Measurements from ENCODE around the gene FBXO38.

Gene FBXO38, protein sequence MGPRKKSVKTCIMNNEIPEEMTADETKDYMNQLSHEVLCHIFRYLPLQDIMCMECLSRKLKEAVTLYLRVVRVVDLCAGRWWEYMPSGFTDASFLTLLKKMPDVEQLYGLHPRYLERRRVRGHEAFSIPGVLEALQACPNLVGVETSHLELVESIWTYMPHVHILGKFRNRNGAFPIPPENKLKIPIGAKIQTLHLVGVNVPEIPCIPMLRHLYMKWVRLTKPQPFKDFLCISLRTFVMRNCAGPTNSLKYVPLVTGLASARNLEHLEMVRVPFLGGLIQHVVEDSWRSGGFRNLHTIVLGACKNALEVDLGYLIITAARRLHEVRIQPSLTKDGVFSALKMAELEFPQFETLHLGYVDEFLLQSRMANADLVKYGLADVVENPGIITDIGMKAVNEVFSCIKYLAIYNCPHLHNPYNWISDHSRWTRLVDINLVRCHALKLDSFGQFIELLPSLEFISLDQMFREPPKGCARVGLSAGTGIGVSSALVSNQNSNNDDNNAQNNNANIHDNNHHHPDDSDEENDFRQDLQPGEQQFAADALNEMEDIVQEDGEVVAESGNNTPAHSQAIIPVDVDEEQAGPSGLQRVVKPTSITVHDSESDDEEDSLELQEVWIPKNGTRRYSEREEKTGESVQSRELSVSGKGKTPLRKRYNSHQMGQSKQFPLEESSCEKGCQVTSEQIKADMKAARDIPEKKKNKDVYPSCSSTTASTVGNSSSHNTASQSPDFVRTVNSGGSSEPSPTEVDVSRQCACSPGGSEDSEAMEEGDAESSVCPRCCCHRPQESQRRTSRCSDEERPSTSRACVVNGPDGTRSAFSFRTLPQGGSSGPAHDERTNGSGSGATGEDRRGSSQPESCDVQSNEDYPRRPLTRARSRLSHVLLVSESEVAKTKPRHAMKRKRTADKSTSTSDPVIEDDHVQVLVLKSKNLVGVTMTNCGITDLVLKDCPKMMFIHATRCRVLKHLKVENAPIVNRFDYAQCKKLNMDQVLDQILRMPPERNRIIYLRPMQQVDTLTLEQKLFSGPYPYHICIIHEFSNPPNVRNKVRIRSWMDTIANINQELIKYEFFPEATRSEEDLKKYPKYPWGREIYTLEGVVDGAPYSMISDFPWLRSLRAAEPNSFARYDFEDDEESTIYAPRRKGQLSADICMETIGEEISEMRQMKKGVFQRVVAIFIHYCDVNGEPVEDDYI

DNA sequence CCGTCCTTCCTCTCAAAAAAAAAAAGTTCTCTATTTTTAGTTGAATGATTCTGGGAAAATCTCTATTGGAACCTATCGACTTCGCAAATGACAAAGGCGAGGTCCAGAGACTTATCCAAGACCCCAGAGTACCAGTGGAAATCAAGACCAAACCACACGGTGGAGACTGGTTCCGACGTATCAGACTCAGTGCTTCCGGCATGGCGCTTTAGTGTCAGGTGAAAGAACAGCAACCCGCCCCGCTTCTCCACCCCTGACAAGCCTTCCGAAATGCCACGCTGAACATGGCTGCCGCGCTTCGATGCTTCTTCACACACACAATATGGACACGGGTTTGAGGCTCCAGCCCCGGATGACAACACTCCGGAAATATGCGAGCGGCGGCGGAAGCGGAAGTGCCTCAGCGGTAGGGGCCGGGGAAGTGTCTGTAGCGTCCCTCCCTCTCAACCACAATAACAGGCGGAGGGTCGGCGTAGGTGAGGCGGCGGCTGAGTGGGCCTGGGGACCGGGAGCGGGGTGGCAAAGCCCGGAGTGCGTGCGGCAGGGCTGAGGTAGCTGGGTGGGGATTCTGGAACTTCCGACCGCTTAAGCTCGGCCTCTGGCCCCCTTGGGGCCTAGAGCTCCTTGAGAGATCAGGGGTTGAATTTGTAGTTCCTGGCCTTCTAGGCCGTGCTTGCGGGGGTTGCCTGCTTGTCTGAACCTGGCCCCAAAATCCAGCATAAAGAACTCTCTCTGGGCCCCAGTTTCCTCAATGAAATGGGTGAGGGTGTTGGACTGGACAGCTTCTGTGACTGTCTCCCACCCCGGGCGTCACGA is at the start of gene FBXO38:
Gene FBXO38 (plus strand): TSS at position 395 of the 816 bp plus-strand sequence. CDS start 10,819 bp downstream, outside the sequence.
- H3K36me3 ChIP-seq (ENCODE audit: control insufficient read depth, insufficient read depth, low read length, severe bottlenecking) = peaks cover 3% of the 10 kb centered on the region

DNA sequence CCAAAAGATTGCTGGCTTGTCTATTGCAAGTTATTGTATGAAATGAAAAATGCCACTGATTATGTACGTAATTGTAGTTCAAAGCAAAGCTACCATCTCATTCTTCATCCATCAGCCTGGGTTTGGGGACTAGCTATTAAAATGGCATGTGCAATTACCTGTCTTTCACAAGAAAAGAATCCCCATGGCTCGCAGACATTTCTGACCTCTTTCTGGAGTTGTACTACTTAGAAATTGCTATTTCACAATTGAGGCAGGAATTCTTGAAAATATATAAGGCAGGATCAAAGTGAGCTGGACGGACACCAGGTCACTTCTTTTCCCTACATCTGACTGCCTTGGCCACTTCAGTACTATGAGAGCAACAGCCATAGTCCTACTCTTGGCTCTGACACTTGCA is 48.5 kb upstream of the FBXO38 start, which contains the start of gene SPINK9:
Gene SPINK9 (plus strand): TSS at position 301 of the 400 bp plus-strand sequence. CDS start 55 bp downstream, at position 356.
- Histone ChIP-seq H3K4me3 (ENCODE audit: low read length) (no peak within 1 kb of the TSS), H3K9ac (ENCODE audit: low read length) (no peak within 1 kb of the TSS), H3K27me3 (replicated peaks; ENCODE audit: control insufficient read depth, insufficient read depth, low read length) (no peaks in the 10 kb centered on the region), H3K9me3 (ENCODE audit: control insufficient read depth, low read length) (peaks cover 4% of the 10 kb centered on the region), H3K36me3 (ENCODE audit: control insufficient read depth, insufficient read depth, low read length, severe bottlenecking) (no peaks in the 10 kb centered on the region), H3K4me1 (ENCODE audit: control insufficient read depth, insufficient read depth, low read length) (no peaks in the 10 kb centered on the region)
- DNase-seq (ENCODE audit: low read depth) = no peak

More for the DNA sequence above, at the start of gene FBXO38:
- Histone ChIP-seq H3K9me3 (ENCODE audit: control insufficient read depth, low read length) (no peaks in the 10 kb centered on the region), H3K4me3 (ENCODE audit: low read length) (peak within 1 kb of the TSS; percentile 88), H3K4me1 (ENCODE audit: control insufficient read depth, insufficient read depth, low read length) (peaks cover 39% of the 10 kb centered on the region), H3K27me3 (replicated peaks; ENCODE audit: control insufficient read depth, insufficient read depth, low read length) (no peaks in the 10 kb centered on the region), H3K9ac (ENCODE audit: low read length) (peak within 1 kb of the TSS; percentile 91)
- peak; percentile 99 for DNase-seq (ENCODE audit: low read depth)

DNA sequence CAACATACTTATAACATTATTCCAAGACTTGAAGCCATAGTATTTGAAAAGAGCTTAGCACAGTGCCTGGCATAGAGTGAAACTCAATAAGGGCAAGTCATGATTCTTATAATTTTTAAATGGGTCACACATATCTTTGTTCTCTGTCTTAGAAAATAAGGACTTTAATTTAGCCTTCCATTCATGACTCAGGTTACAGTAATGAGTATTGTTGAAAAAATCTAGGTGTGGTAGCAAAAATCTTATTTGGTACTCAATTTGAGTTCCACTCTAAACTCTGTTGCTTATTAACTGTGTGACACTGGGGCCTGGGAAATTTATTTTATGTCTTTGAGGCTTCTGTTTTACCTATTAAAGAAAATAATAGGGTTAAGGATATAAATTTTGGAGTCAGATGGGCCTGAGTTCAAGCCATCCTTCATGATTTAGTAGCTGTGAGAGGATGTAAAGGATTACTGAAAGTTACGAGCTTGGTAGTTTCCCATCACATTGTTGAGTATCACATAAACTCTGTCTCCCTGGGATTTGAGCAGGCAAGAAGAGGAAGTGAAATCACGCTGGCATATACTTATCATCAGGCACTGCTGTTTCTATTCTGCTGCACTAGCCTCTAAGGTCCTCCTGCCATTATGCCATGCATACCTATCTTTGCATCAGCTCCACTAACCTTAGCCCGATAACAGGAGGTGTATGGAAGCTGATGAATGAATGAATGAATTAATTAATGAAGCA is 46.9 kb upstream of the FBXO38 start:
- Histone ChIP-seq H3K27me3 (replicated peaks; ENCODE audit: control insufficient read depth, insufficient read depth, low read length) (no peaks in the 10 kb centered on the region), H3K4me3 (ENCODE audit: low read length) (no peak overlapping the region), H3K4me1 (ENCODE audit: control insufficient read depth, insufficient read depth, low read length) (no peaks in the 10 kb centered on the region), H3K9ac (ENCODE audit: low read length) (no peak overlapping the region), H3K9me3 (ENCODE audit: control insufficient read depth, low read length) (no peaks in the 10 kb centered on the region), H3K36me3 (ENCODE audit: control insufficient read depth, insufficient read depth, low read length, severe bottlenecking) (no peaks in the 10 kb centered on the region)
- no peak for DNase-seq (ENCODE audit: low read depth)

DNA sequence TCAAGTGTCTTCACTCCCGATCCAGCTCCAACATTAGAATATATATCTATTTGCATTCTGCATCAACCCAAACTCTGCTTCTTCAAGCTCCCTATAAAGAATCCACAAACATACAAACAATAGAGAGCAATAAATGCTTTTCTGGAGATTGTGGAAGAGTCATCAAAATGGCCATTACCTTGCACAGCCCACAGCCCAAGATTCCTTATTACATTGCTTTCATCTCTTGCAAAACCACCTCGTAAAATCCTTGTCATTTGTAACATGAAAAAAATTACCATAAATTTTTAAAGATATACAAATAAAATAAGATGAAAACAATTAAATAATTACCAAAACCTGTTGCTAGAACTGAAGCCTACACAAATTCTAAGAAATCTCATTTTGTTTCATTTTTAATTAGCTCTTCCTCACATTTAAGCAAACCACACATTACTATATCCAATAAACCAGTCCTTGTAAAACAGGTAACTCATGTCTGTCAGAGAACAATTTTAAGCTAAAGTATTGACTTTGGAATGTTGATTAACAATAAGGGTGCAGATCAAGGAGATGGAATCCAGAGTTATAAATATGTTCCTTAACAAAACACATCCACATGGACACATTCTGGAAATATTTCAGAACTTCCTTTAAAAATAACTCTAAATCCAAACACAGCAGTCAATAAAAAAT is 41.2 kb upstream of the FBXO38 start:
- Histone ChIP-seq H3K27me3 (replicated peaks; ENCODE audit: control insufficient read depth, insufficient read depth, low read length) (no peaks in the 10 kb centered on the region), H3K36me3 (ENCODE audit: control insufficient read depth, insufficient read depth, low read length, severe bottlenecking) (no peaks in the 10 kb centered on the region), H3K4me3 (ENCODE audit: low read length) (no peak overlapping the region), H3K4me1 (ENCODE audit: control insufficient read depth, insufficient read depth, low read length) (no peaks in the 10 kb centered on the region), H3K9me3 (ENCODE audit: control insufficient read depth, low read length) (no peaks in the 10 kb centered on the region), H3K9ac (ENCODE audit: low read length) (no peak overlapping the region)
- DNase-seq (ENCODE audit: low read depth) = no peak

DNA sequence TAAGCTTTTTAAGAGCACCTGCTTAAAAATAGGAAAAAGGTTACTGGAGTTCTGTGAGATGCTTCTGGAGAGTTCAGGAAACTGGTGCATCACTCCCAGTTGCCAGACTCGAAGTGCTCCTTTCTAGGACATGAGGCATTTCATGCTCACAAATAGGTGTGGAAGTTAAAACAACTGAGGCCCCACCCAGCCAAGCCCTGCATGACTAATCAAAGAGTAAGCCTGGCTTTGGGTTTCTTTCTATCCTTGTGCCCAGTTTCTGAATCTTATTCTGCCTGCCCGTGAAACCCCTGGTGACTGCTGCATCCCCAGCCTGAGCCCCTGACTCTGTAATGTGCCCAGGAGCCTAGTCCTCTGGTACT is 40.7 kb upstream of the FBXO38 start:
- no peak for DNase-seq (ENCODE audit: low read depth)
- Histone ChIP-seq H3K4me3 (ENCODE audit: low read length) (no peak overlapping the region), H3K9me3 (ENCODE audit: control insufficient read depth, low read length) (no peaks in the 10 kb centered on the region), H3K27me3 (replicated peaks; ENCODE audit: control insufficient read depth, insufficient read depth, low read length) (no peaks in the 10 kb centered on the region), H3K36me3 (ENCODE audit: control insufficient read depth, insufficient read depth, low read length, severe bottlenecking) (no peaks in the 10 kb centered on the region), H3K4me1 (ENCODE audit: control insufficient read depth, insufficient read depth, low read length) (no peaks in the 10 kb centered on the region), H3K9ac (ENCODE audit: low read length) (no peak overlapping the region)

DNA sequence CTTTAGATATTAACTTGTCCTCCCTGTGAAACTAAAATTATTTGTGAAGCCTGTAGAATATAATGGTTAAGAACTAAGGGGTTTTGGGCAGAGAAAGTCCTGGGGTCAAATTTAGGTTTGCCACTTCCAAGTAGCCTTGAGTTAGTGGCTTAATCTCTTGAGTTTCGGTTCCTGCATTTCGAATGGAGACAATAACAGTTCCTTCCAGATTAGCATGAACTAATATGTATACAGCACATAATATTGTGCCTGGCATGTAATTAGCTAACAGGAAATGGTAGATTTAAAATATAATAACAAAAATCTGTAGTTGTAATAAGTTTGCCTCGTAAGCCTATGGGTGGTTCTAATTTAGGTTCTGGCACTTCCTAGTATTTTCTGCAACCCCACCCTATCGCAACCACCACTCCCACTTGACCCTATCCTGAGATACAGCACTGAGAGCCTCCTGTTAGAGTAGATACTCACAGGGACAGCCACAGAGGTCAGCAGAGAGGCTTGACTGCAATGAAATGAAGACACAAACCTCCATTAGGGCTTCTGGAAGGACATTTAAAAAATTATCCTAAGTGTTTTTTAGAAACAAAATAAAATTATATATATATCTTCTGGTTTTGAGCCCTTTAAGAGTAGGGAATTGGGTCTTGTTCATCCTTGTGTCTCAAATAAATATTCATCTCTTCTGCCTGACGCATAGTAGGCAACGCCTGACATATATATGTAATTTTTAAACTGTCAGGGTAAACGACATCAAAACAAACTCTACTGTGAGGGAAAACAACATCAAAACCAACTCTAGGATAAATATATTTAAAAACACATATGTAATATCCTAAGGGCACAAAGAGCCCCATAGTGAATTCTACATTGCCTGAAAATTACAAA is 39.9 kb upstream of the FBXO38 start:
- no peak for DNase-seq (ENCODE audit: low read depth)
- H3K4me3 ChIP-seq (ENCODE audit: low read length) = no peak overlapping the region
- H3K36me3 ChIP-seq (ENCODE audit: control insufficient read depth, insufficient read depth, low read length, severe bottlenecking) = no peaks in the 10 kb centered on the region
- H3K9me3 ChIP-seq (ENCODE audit: control insufficient read depth, low read length) = no peaks in the 10 kb centered on the region
- no peaks in the 10 kb centered on the region for H3K4me1 ChIP-seq (ENCODE audit: control insufficient read depth, insufficient read depth, low read length)
- no peak overlapping the region for H3K9ac ChIP-seq (ENCODE audit: low read length)
- no peaks in the 10 kb centered on the region for H3K27me3 ChIP-seq (replicated peaks; ENCODE audit: control insufficient read depth, insufficient read depth, low read length)

DNA sequence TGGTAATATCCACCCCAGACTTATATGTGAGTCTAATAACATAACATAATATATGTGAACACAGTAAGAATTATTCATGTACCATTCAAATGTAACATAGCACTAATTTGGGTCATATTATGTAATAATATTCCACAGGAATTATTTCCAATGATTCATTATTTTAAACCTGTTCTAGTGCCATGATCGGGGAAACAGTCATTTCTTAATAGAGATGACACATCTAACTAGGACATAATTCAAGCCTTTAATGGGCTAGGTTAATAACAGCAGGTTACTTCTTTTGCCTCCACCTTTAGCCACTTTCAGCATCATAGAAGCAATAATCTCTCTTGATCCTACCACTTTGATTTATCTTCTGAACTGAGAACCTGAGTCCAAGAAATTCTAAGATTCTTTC is 36.1 kb upstream of the FBXO38 start:
- Histone ChIP-seq H3K4me3 (ENCODE audit: low read length) (no peak overlapping the region), H3K9ac (ENCODE audit: low read length) (no peak overlapping the region), H3K36me3 (ENCODE audit: control insufficient read depth, insufficient read depth, low read length, severe bottlenecking) (no peaks in the 10 kb centered on the region), H3K27me3 (replicated peaks; ENCODE audit: control insufficient read depth, insufficient read depth, low read length) (no peaks in the 10 kb centered on the region), H3K9me3 (ENCODE audit: control insufficient read depth, low read length) (no peaks in the 10 kb centered on the region), H3K4me1 (ENCODE audit: control insufficient read depth, insufficient read depth, low read length) (no peaks in the 10 kb centered on the region)
- no peak for DNase-seq (ENCODE audit: low read depth)

DNA sequence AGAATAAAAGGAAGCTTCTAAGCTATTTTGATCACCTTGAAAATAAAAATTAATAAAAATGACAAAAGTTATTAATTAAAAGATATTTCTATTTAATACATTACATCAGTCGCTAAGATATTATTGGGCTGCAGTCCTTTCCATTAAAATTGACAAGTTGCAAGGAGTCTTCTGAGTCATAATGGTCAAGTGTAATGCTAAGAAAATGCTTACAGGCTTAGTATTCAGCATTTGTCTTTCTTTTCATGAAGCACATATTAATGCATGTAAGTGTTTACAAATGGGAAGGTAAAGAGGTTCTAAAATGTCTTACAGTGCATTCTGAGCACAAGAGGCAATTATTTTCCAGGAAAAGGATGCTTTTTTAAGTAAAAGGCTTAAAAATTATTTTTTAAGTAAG is 31.1 kb upstream of the FBXO38 start:
- H3K4me1 ChIP-seq (ENCODE audit: control insufficient read depth, insufficient read depth, low read length) = no peaks in the 10 kb centered on the region
- no peaks in the 10 kb centered on the region for H3K36me3 ChIP-seq (ENCODE audit: control insufficient read depth, insufficient read depth, low read length, severe bottlenecking)
- no peaks in the 10 kb centered on the region for H3K9me3 ChIP-seq (ENCODE audit: control insufficient read depth, low read length)
- DNase-seq (ENCODE audit: low read depth) = no peak
- H3K4me3 ChIP-seq (ENCODE audit: low read length) = no peak overlapping the region
- H3K9ac ChIP-seq (ENCODE audit: low read length) = no peak overlapping the region
- no peaks in the 10 kb centered on the region for H3K27me3 ChIP-seq (replicated peaks; ENCODE audit: control insufficient read depth, insufficient read depth, low read length)

DNA sequence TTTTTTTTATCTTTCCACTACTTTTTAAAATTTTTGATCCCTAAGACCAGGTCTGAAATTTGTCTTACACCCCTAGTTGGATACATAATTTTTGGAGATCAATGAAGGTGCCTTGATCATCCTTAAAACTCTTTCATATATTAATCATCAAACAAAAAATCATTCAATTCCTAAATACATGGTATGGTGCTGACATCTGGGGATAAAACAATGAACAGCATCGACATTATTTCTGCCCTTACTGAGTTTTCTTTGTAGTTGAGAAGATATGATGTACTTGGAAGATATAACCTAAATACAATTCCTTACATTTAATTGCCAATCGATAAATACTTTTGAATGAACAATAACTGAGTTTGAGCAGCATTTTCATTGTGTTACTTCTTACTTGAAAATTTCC is 30.1 kb upstream of the FBXO38 start:
- H3K4me1 ChIP-seq (ENCODE audit: control insufficient read depth, insufficient read depth, low read length) = no peaks in the 10 kb centered on the region
- no peak overlapping the region for H3K4me3 ChIP-seq (ENCODE audit: low read length)
- no peaks in the 10 kb centered on the region for H3K36me3 ChIP-seq (ENCODE audit: control insufficient read depth, insufficient read depth, low read length, severe bottlenecking)
- no peaks in the 10 kb centered on the region for H3K9me3 ChIP-seq (ENCODE audit: control insufficient read depth, low read length)
- H3K27me3 ChIP-seq (replicated peaks; ENCODE audit: control insufficient read depth, insufficient read depth, low read length) = no peaks in the 10 kb centered on the region
- DNase-seq (ENCODE audit: low read depth) = no peak
- no peak overlapping the region for H3K9ac ChIP-seq (ENCODE audit: low read length)
